T47D (cell line): ENCODE measurements around the gene SPATA2L.

ENCODE experiments used
- DNase-seq, 2 experiments: peaks; one replicate each; pipeline versions ENCODE4 v3.0.0 to v3.0.0-alpha.2; 2011 to 2012; ENCODE audit warnings: low read depth in 1 of 2, low spot score in 1 of 2
- JUND ChIP-seq: IDR thresholded peaks from 2 replicates; pipeline ENCODE4 v1.6.1; 2012; ENCODE audit warnings: low read depth
- in situ Hi-C: cut with HindIII; loops from 2 replicates; pipeline ENCODE4 v1.10.0; 2016; ENCODE audit warnings: low sequenced_read_pairs, low pct_unique_long_range_greater_than_20kb

The SPATA2L gene

DNA sequence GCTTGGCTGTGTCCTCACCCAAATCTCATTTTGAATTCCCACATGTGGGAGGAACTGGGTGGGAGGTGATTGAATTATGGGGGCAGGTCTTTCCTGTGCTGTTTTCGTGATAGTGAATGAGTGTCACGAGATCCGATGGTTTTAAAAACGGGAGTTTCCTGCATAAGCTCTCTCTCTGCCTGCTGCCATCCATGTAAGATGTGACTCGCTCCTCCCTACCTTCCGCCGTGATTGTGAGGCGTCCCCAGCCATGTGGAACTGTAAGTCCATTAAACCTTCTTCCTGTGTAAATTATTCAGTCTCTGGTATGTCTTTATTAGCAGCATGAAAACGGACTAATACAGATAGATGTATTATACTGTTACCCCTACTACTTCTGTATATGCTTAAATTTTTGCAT, 40.3 kb downstream of the SPATA2L start:
- no peak for DNase-seq
- in situ Hi-C loops, result no loop called here

DNA sequence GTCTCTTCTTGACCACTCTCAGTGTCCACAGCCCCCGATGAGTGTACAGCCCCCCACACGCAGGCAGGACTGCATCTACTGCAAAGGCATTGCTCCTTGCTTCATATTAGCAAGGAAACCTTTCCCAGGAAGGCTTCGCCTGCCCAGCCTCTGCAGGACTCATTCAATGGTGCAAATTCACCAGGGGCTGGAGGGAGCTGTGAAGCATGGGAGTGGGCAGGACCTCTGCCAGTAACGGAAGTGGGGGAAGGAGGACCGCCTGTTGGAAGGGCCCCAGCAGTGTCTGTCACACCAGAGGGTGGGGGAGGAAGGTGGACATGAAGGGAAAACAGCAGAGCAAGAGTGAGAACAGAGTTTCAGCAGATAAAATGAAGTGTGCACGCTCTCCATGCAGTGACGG, 41.4 kb downstream of the SPATA2L start:
- in situ Hi-C loops, result no loop called here
- no peak for TF ChIP-seq JUND

More for the DNA sequence above, 40.3 kb downstream of the SPATA2L start:
- TF ChIP-seq JUND, result no peak

DNA sequence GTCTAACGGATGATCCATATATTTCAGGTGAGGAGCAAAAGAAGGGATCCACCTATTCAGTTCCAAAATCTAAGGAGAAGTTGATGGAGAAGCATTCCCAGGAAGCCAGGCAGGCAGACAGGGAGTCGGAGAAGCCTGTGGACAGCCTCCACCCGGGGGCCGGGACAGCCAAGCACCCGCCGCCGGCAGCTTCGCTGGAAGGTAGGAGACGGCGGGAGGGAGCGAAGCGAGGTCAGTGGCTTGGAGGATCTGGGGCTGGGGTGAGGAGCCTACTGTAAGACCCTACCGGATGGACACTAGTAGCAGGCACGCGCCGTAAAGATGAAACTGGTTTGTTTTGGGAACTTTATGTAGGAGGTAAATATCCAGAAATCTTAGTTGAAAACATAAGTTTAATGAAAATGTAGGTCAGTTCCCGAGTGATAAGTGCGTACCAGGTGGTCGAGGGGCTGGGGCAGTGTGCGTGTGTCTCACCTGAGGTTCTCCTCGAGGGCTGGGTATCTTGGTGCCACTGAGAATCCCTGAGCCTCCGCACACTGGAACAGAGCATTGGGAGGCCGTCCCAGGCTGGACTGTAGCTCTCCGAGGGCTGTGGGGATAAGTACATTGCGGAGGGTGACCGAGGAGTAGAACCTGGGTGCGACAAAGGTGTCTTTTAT, 43.2 kb downstream of the SPATA2L start:
- no peak for TF ChIP-seq JUND
- DNase-seq, result peak; percentile 46 to 76

More for the DNA sequence above, 41.4 kb downstream of the SPATA2L start:
- no peak for DNase-seq

DNA sequence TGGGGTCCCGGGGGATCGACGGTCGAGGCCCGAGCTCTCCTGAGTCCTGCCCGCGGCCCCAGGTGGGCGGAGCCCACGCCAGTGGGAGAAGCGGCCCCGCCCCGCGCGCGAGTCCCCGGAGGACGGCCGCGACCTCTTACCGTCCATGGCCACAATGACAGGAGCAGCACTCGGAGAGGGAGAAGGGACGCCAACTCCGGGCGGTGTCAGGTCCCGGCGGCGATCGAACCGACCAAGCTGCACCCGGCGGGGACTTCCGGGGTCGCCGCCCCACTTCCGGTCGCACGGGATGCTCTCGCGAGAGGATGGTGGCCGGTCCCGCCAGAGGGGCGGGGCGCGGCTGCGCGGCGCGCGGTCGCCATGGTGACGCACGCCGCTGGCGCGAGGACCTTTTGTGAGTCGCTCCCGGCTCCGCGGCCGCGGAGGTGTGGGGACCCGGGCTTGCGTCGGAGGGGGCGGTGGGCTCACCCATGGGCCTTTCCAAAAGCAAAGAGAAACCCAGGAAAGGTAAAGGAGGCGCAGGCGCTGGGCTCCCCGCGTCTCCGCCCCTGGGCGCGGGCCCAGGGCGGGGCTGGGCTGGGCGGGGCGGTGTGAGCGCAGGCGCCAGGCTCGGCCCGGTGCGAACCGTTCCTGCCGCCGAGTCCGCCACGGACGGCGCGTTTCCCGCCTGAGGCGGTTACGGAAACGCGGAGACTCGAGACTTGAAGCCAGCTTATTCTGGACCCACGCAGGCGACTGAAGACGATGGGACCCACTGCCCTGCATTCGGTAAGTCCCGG, 43.9 kb downstream of the SPATA2L start, which contains the start of the genes CHMP1A and SPATA33:
Gene CHMP1A, minus strand, starts transcription at position 267 of the 779 bp plus-strand sequence. Its CDS starts 120 bp downstream, at position 147.
Gene SPATA33, plus strand, starts transcription at position 395 of the 779 bp plus-strand sequence. Its CDS starts 76 bp downstream, at position 471.
- peak; percentile 93 to 96 for DNase-seq
- in situ Hi-C loops, result no loop called here
- no peak for TF ChIP-seq JUND

More for the DNA sequence above, 43.2 kb downstream of the SPATA2L start:
- in situ Hi-C loops, result no loop called here

DNA sequence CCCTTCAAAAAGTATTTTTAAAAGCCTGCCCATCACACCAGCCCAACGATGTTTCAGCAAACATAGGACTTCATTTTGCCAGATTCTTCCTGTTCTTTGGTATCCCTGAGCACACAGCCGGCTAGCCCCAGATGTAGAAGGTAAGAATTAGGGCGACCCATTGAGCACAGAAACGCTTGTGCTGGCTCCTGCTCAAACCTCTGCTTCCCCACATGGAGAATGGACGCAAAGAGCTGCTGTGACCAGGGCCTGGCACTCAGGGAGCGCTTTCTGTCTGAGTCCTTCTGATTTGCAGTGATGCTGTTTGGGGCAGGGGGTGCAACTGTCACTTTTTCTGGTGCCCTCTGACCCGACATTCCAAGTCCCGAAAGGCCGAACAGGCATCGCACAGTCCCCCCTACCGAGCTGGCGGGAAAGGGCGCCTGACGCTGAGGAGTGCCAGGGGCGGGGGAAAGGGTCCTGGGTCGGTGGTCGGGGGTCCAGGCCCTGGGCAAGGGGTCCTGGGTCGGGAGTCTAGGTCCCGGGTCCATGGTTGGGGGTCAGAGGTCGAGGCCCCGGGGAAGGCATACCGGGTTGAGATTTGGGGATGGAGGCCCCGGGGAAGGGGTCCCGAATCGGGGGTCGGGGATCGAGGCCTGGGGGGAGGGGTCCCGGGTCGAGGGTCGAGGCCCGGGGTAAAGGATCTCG, 44.9 kb downstream of the SPATA2L start:
- in situ Hi-C loops, result no loop called here
- TF ChIP-seq JUND, result no peak
- DNase-seq, result no peak

DNA sequence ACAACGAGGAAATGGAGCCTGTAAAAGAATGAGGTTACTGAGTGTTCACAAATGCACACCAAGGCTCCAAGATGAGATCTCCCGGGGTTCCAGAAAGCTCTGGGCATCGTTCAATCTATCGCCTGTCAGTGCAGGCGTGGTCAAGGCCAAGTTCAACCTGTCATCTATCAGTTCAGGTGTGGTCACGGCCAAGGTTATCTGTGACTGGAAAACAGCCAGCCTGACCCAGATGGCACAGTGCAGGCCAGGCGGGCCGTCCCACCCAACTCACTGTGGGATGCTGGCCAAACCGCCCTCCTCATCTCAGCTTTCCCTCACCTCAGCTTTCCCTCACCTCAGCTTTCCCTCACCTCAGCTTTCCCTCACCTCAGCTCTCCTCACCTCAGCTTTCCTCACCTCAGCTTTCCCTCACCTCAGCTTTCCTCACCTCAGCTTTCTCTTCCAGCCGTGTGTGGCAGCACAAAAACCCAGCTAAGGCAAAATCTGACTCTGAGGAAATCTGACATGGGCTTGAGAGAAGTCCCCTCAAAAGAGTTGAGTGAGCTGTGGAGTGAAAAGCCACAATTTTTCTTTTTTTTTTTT, 46.4 kb downstream of the SPATA2L start:
- no peak for TF ChIP-seq JUND
- no peak for DNase-seq
- in situ Hi-C loops, result no loop called here

DNA sequence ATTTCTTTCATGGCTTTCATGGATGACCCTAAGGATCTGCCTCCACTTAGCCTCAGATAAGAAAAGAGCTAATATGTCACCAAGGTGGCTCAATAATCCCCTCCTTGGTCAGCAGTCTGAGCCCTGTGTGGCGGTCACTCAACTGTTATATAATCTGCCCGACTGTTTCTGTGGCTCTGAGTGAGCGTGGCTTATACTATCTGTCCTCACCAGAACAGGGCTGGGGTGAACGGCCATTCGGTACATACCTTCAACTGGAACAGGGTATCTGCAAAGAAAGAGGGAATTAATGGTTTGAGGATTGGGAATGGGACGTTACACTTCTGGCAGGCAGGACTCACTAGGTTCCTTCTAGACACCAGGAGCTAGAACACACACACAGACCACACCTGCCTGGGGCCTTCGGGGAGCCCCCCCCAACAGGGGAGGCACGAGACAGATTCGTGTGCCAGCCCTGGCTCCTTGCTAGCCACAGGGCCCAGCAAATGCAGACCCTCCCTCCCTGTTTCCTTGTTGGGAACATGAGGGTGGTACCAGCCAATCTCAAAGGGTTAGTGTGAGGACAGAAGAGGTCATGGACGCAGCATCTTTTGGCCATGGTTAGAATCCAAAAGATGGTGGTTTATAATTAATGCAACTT, 47.7 kb downstream of the SPATA2L start:
- no peak for TF ChIP-seq JUND
- DNase-seq, result no peak
- in situ Hi-C loops, result no loop called here

DNA sequence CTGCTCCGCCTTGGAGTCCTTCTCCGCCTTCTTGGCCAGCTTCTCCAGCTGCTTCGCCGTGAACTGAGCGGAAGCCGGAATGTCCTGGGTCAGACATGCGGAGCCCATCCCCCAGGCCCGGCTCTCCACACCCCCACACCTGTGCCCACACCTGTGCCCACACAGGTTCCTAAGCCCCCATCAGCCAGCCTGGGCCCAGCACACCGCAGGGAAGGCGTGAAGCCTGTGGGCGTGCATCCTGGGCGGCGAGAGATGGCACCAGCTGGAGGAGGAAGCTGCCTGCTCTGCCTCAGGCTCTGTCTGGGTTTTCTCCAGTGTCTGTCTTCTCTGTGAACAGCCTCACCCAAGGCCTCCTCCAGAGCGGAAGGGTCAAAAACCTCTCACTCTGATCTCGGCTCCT, 49.9 kb downstream of the SPATA2L start:
- no peak for TF ChIP-seq JUND
- DNase-seq, result no peak
- in situ Hi-C loops, result no loop called here

DNA sequence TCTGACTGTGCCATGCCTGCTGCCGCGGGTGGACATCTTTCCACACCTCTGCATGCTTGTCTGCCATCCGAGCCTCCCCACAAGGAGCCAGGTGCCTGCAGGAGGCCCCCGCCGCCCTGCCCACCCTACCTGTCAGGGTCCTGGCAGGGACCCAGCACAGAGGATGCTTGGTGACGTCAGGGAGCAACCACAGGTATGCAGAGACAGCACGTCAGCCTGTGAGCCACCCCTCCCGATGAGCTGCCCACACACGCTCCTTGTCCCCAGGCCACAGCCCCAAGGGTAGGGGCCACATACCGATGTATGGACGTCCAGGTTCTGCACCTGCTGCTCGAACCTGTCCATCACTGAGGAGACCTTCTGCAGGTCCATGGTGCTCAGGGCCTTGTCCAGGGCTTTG, 54.6 kb downstream of the SPATA2L start:
- in situ Hi-C loops, result no loop called here
- no peak for TF ChIP-seq JUND
- DNase-seq, result no peak
